C4-2B (cell line): Measurements from ENCODE around the gene RPL13.

Experiments used
- ZFX ChIP-seq: fragments of 450-650 bp; IDR thresholded peaks from 2 replicates; pipeline ENCODE4 v1.6.1; 2017
- TF ChIP-seq, protein P1 (sequence below): fragments of 450-650 bp; conservative IDR thresholded peaks from 2 replicates; pipeline ENCODE4 v1.5.1; 2017; ENCODE audit warnings: mild to moderate bottlenecking

DNA sequence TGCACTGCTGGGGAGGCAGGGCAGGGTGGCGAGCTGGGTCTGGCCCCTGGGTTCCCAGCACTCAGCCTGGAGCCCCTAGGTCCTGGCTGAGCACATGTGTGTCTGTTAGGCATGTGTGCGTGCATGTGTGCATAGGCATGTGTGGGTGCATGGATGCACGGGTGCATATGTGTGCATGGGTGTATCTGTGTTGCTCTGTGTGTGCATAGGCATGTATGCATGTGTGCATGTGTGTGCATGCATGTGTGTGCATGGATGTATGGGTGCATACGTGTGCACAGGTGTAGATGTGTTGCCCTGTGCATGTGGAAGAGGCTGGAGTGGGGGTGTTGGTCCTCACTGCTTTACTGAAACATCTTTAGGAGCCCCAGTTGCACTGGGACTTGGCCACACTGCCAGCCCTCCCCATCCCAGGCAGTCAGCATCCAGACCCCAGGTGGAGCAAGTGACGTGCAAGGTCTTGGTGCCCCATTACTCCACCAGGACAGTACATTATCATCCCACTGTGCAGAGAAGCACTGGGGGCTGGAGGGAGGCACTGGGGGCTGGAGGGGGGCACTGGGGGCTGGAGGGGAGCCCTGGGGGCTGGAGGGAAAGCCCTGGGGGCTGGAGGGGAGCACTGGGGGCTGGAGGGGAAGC, 42.6 kb downstream of the RPL13 start:
- TF ChIP-seq, protein P1, sequence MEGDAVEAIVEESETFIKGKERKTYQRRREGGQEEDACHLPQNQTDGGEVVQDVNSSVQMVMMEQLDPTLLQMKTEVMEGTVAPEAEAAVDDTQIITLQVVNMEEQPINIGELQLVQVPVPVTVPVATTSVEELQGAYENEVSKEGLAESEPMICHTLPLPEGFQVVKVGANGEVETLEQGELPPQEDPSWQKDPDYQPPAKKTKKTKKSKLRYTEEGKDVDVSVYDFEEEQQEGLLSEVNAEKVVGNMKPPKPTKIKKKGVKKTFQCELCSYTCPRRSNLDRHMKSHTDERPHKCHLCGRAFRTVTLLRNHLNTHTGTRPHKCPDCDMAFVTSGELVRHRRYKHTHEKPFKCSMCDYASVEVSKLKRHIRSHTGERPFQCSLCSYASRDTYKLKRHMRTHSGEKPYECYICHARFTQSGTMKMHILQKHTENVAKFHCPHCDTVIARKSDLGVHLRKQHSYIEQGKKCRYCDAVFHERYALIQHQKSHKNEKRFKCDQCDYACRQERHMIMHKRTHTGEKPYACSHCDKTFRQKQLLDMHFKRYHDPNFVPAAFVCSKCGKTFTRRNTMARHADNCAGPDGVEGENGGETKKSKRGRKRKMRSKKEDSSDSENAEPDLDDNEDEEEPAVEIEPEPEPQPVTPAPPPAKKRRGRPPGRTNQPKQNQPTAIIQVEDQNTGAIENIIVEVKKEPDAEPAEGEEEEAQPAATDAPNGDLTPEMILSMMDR: no peak
- no peak for TF ChIP-seq ZFX
